PFSK-1 (cell line): Measurements from ENCODE around the gene ZC3H11A.

ENCODE experiments used
- FOXP2 ChIP-seq: optimal IDR thresholded peaks from 2 replicates; pipeline ENCODE3; 2011; ENCODE audit warnings: borderline replicate concordance, control low read depth, inconsistent platforms; ENCODE audit not compliant: insufficient read depth; ENCODE audit errors: extremely low read length, extremely low read depth
- POLR2AphosphoS5 ChIP-seq: IDR thresholded peaks from 2 replicates; pipeline ENCODE4 v1.6.1; 2012; ENCODE audit warnings: low read depth, mild to moderate bottlenecking, control low read depth, low read length, moderate library complexity
- SIN3A ChIP-seq: IDR thresholded peaks from 2 replicates; pipeline ENCODE4 v1.6.1; 2012; ENCODE audit warnings: mild to moderate bottlenecking, low read length, moderate library complexity, borderline replicate concordance; ENCODE audit not compliant: insufficient read depth
- TAF1 ChIP-seq: IDR thresholded peaks from 2 replicates; pipeline ENCODE4 v1.6.1; 2012; ENCODE audit warnings: low read length, control low read depth, borderline replicate concordance; ENCODE audit not compliant: insufficient read depth
- TF ChIP-seq, protein P1 (sequence below), 2 experiments: IDR thresholded peaks; 2 replicates each; pipeline versions ENCODE4 v1.6.1 to v1.8.0; 2011 to 2012; ENCODE audit warnings: low read depth in 2 of 2, low read length in 2 of 2, control low read depth in 1 of 2, inconsistent platforms in 1 of 2, mild to moderate bottlenecking in 1 of 2, moderate library complexity in 1 of 2; ENCODE audit not compliant: insufficient read depth in 1 of 2

- no peak for TF ChIP-seq TAF1
- TF ChIP-seq, protein P1, sequence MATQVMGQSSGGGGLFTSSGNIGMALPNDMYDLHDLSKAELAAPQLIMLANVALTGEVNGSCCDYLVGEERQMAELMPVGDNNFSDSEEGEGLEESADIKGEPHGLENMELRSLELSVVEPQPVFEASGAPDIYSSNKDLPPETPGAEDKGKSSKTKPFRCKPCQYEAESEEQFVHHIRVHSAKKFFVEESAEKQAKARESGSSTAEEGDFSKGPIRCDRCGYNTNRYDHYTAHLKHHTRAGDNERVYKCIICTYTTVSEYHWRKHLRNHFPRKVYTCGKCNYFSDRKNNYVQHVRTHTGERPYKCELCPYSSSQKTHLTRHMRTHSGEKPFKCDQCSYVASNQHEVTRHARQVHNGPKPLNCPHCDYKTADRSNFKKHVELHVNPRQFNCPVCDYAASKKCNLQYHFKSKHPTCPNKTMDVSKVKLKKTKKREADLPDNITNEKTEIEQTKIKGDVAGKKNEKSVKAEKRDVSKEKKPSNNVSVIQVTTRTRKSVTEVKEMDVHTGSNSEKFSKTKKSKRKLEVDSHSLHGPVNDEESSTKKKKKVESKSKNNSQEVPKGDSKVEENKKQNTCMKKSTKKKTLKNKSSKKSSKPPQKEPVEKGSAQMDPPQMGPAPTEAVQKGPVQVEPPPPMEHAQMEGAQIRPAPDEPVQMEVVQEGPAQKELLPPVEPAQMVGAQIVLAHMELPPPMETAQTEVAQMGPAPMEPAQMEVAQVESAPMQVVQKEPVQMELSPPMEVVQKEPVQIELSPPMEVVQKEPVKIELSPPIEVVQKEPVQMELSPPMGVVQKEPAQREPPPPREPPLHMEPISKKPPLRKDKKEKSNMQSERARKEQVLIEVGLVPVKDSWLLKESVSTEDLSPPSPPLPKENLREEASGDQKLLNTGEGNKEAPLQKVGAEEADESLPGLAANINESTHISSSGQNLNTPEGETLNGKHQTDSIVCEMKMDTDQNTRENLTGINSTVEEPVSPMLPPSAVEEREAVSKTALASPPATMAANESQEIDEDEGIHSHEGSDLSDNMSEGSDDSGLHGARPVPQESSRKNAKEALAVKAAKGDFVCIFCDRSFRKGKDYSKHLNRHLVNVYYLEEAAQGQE (IDR thresholded peaks at IDR 0.05; ENCODE audit: insufficient read depth in 1 of 2, low read depth in 2 of 2, low read length in 2 of 2) = no peak
- no peak for TF ChIP-seq POLR2AphosphoS5
- TF ChIP-seq SIN3A = no peak
- no peak for TF ChIP-seq FOXP2
Observed at GRCh38 chr1:203799157-203799556, 3.7 kb downstream of the ZC3H11A start.
